ENCODE measurements around the gene R3HDM2.

DNA sequence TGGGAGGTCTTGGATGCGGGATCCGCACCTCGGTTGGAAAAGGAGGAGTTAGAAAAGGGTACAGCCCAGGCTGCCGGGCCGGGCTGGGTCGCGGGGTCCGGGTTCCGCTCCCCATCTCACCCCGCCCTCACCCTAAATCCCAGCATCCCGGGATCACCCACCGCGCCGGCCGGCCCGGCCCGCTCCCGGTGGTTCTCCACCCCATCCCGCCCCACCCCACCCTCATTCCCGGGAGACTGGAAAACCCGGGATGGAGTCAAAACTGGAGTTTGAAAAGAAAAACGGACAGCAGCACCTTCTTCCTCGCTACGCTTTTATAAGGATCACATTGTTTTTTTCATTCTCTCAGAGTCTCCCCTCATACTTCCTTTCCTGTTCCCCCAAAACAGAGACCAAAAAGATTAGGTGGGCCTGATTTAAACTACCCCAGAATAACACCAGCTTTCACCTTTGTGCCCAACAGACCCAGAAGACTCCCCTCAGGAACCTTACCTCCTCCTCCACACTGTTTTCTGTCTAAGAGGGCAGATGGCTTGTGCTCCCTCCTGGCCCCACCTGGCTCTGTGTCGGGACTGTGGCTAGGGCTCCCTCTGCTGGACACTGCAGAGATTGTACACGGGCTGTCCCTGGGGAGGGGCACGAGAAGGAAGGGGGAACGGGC, 31.5 kb upstream of the R3HDM2 start:
- TF ChIP-seq POLR2AphosphoS5 (IDR thresholded peaks at IDR 0.05; ENCODE audit: low read depth, low read length) (no peak), REST (IDR thresholded peaks at IDR 0.05; ENCODE audit: insufficient read depth in 1 of 2, low read depth in 2 of 2, low read length in 2 of 2) (no peak)

All from PFSK-1 (cell line).